Sigmoid colon (tissue), 7 donors: ENCODE measurements around the gene SIRPG. TPM values are rescaled to one million over a fixed set of nuclear protein-coding genes. Genes with fewer than 3 reads are reported as not detected.

ENCODE experiments used
- DNase-seq: peaks from one replicate; pipeline ENCODE4 v3.0.0-alpha.2; 2019
- H3K27ac ChIP-seq, 4 donors: fragments of 200-600 bp; sonication (generic); one replicate each; pipeline ENCODE4 v1.5.1; 2016 to 2019; ENCODE audit warnings: mild to moderate bottlenecking in 1 of 4
- H3K27me3 ChIP-seq, 3 donors: fragments of 200-600 bp; sonication (generic); one replicate each; pipeline ENCODE4 v1.5.1; 2019; ENCODE audit warnings: mild to moderate bottlenecking in 1 of 3
- H3K36me3 ChIP-seq, 4 donors: fragments of 200-600 bp; sonication (generic); one replicate each; pipeline ENCODE4 v1.5.1; 2016 to 2019
- H3K4me1 ChIP-seq, 4 donors: fragments of 200-600 bp; sonication (generic); one replicate each; pipeline ENCODE4 v1.5.1; 2017 to 2019
- H3K4me3 ChIP-seq, 4 donors: fragments of 200-600 bp; sonication (generic); one replicate each; pipeline ENCODE4 v1.5.1; 2017 to 2019; ENCODE audit warnings: mild to moderate bottlenecking in 2 of 4, moderate library complexity in 1 of 4
- H3K9me3 ChIP-seq, 4 donors: fragments of 200-600 bp in 3 of 4; sonication (generic) in 3 of 4; one replicate each; pipeline versions ENCODE4 v1.5.1 to v1.6.1; 2013 to 2019
- EP300 ChIP-seq, 4 donors: sonication (generic); formaldehyde crosslinking; IDR thresholded peaks; one replicate each; pipeline ENCODE4 v1.6.1; 2017; ENCODE audit warnings: antibody characterized with exemption in 4 of 4
- POLR2A ChIP-seq, 2 donors: fragments of 450-650 bp; IDR thresholded peaks; one replicate each; pipeline ENCODE4 v1.6.1; 2016; ENCODE audit warnings: antibody characterized with exemption in 2 of 2, mild to moderate bottlenecking in 2 of 2, moderate library complexity in 2 of 2
- POLR2AphosphoS5 ChIP-seq, 4 donors: sonication (generic); formaldehyde crosslinking; IDR thresholded peaks; one replicate each; pipeline ENCODE4 v1.6.1; 2017; ENCODE audit warnings: antibody characterized with exemption in 4 of 4
- WGBS, 2 donors: extraction: QIAGEN DNeasy Blood & Tissue Kit; methylation state at CpG; one replicate each; pipeline ENCODE4 v1.1.7; 2013; 5-methylcytosine and 5-hydroxymethylcytosine counted together
- intact Hi-C: fragments of 100-400 bp; cut with DNase I; formaldehyde crosslinking; loops from one replicate; pipeline ENCODE4 v1.15.1; 2023
- polyA plus RNA-seq, 3 donors: library from polyadenylated mRNA; stranded (reverse); fragments of 200-250 nt; gene quantifications; one replicate each; pipeline ENCODE4 v1.2.3, GENCODE V29; 2013
- total RNA-seq, 4 donors: library from RNA; depleted of rRNA; stranded (reverse); fragments of >200 nt; gene quantifications; one replicate each; pipeline ENCODE4 v1.1.0, GENCODE V29; 2016
- TF ChIP-seq, protein P1 (sequence below), 4 experiments: fragments of 450-650 bp in 3 of 4; fragments of 200-600 bp in 1 of 4; IDR thresholded peaks; one replicate each; pipeline ENCODE4 v1.5.1; 2016 to 2019; ENCODE audit warnings: antibody characterized with exemption in 4 of 4, mild to moderate bottlenecking in 3 of 4, moderate library complexity in 2 of 4
- donor health status: healthy with polysubstance abuse.
- donor health status: Bipolar disorder and iron deficiency.
- donor health status: healthy.

The SIRPG gene
- total and polyA plus RNA-seq, 7 donors, result 0.27 to 11.0 (median 0.60) TPM; not detected in 4

- Histone ChIP-seq H3K27ac (no peak overlapping the region), H3K4me1 (no peaks in the 10 kb centered on the region), H3K27me3 (no peaks in the 10 kb centered on the region), H3K9me3 (no peaks in the 10 kb centered on the region), H3K36me3 (no peaks in the 10 kb centered on the region), H3K4me3 (no peak overlapping the region)
- DNase-seq, result no peak
- intact Hi-C loops, result no loop called here
- TF ChIP-seq EP300 (IDR thresholded peaks at IDR 0.05) (no peak), POLR2A (IDR thresholded peaks at IDR 0.05) (no peak), POLR2AphosphoS5 (IDR thresholded peaks at IDR 0.05) (no peak)
- TF ChIP-seq, protein P1, sequence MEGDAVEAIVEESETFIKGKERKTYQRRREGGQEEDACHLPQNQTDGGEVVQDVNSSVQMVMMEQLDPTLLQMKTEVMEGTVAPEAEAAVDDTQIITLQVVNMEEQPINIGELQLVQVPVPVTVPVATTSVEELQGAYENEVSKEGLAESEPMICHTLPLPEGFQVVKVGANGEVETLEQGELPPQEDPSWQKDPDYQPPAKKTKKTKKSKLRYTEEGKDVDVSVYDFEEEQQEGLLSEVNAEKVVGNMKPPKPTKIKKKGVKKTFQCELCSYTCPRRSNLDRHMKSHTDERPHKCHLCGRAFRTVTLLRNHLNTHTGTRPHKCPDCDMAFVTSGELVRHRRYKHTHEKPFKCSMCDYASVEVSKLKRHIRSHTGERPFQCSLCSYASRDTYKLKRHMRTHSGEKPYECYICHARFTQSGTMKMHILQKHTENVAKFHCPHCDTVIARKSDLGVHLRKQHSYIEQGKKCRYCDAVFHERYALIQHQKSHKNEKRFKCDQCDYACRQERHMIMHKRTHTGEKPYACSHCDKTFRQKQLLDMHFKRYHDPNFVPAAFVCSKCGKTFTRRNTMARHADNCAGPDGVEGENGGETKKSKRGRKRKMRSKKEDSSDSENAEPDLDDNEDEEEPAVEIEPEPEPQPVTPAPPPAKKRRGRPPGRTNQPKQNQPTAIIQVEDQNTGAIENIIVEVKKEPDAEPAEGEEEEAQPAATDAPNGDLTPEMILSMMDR (IDR thresholded peaks at IDR 0.05), result no peak
- 84 to 91% methylated on average over 1 of the region's 1 CpG for WGBS, 2 donors
These were observed 43.4 kb upstream of the SIRPG start for GRCh38 chr20:1700990-1701389.

DNA sequence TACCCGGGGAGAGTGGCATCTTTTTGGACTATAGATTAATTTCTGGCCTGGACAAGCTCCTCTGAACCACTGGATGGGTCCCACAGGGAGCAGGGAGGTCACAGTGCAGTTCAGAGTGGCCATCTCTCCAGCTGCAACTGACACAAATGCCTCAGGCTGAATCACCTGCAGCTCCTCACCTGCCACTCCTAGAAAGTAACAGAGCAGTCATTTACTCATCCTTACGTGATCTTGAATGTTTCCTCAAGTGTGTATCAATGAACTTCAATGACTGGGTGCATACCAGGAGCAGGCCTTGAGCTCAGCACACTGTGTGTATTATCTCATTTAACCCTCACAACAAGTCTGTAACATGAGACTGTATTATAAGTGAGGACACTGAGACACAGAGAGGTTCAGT lies 40.0 kb upstream of the SIRPG start:
- H3K27me3 ChIP-seq, result no peaks in the 10 kb centered on the region
- H3K4me3 ChIP-seq, result no peak overlapping the region
- no peaks in the 10 kb centered on the region for H3K36me3 ChIP-seq
- WGBS, 2 donors, result 79 to 83% methylated on average over 2 of the region's 2 CpGs
- DNase-seq, result no peak
- H3K4me1 ChIP-seq, result no peaks in the 10 kb centered on the region
- intact Hi-C loops, result no loop called here
- no peaks in the 10 kb centered on the region for H3K9me3 ChIP-seq
- TF ChIP-seq, protein P1 (IDR thresholded peaks at IDR 0.05), result no peak
- TF ChIP-seq EP300 (IDR thresholded peaks at IDR 0.05), result no peak
- H3K27ac ChIP-seq, result no peak overlapping the region

- H3K36me3 ChIP-seq, result no peaks in the 10 kb centered on the region
- DNase-seq, result no peak
- H3K4me1 ChIP-seq, result no peaks in the 10 kb centered on the region
- TF ChIP-seq, protein P1 (IDR thresholded peaks at IDR 0.05), result no peak
- TF ChIP-seq EP300 (IDR thresholded peaks at IDR 0.05), result no peak
- no peak for TF ChIP-seq POLR2AphosphoS5 (IDR thresholded peaks at IDR 0.05)
- TF ChIP-seq POLR2A (IDR thresholded peaks at IDR 0.05), result no peak
- 68 to 81% methylated on average over 7 of the region's 7 CpGs for WGBS, 2 donors
- H3K27me3 ChIP-seq, result no peaks in the 10 kb centered on the region
- H3K4me3 ChIP-seq, result no peak overlapping the region
- H3K9me3 ChIP-seq, result no peaks in the 10 kb centered on the region
- intact Hi-C loops, result no loop called here
- H3K27ac ChIP-seq, result no peak overlapping the region
These were observed 39.1 kb upstream of the SIRPG start for GRCh38 chr20:1696521-1697209.

DNA sequence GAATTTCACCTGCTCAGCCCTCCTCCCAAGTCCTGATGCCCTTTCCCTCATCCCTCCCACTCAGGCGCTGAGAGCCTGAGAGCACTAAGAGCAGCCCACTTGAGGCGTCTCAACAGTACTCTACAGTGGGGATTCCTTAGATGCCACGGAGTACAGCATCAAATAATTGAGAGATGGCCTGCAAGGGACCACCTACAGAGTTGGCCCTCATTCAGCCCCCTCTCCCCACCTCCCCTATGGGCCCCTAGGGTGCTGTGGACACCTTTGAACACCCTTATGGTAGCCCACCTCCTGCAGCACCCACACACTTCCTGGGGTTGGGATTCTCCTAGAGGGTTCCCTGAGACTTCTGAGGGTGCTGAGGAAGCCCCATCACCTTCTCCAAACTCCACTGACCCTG lies 37.1 kb upstream of the SIRPG start:
- intact Hi-C loops, result no loop called here
- WGBS, 2 donors, result 85 to 86% methylated on average over 3 of the region's 3 CpGs

More for the DNA sequence above, 37.1 kb upstream of the SIRPG start:
- no peaks in the 10 kb centered on the region for H3K4me1 ChIP-seq
- H3K27me3 ChIP-seq, result no peaks in the 10 kb centered on the region
- H3K36me3 ChIP-seq, result no peaks in the 10 kb centered on the region
- TF ChIP-seq POLR2A (IDR thresholded peaks at IDR 0.05) (no peak), EP300 (IDR thresholded peaks at IDR 0.05) (no peak)
- TF ChIP-seq, protein P1 (IDR thresholded peaks at IDR 0.05), result no peak
- no peak overlapping the region for H3K4me3 ChIP-seq
- no peaks in the 10 kb centered on the region for H3K9me3 ChIP-seq
- DNase-seq, result no peak
- no peak overlapping the region for H3K27ac ChIP-seq
